GM23338 (cell line): ENCODE results near the gene MAT2B. TPM values are rescaled to one million over a fixed set of nuclear protein-coding genes. Genes with fewer than 3 reads are reported as not detected.
A peak's percentile ranks its signal among the peaks of the same experiment; 100 is the strongest.

Experiments
- ATAC-seq: fragments of 200-7000 bp; cut with Tn5 transposase; 3 replicates; pipeline ENCODE4 v1.9.1; 2020
- DNase-seq: peaks from one replicate; pipeline ENCODE4 v3.0.0-alpha.2; 2015; ENCODE audit warnings: low spot score
- H2AFZ ChIP-seq: fragments of 200-600 bp; sonication (generic); 2 replicates; pipeline ENCODE4 v1.8.0; 2016; ENCODE audit warnings: antibody characterized with exemption, mild to moderate bottlenecking, moderate library complexity
- H3F3A ChIP-seq: fragments of 200-600 bp; sonication (generic); replicated peaks from 2 replicates; pipeline ENCODE4 v1.8.0; 2017; ENCODE audit warnings: antibody characterized with exemption, mixed run types, low read depth
- H3K27ac ChIP-seq: fragments of 200-600 bp; sonication (generic); 2 replicates; pipeline ENCODE4 v1.6.1; 2016; ENCODE audit warnings: low read depth
- H3K27me3 ChIP-seq: fragments of 200-600 bp; sonication (generic); 2 replicates; pipeline ENCODE4 v1.8.0; 2016; ENCODE audit warnings: mild to moderate bottlenecking, mixed run types, moderate library complexity; ENCODE audit not compliant: insufficient read depth
- H3K36me3 ChIP-seq: fragments of 200-600 bp; sonication (generic); 2 replicates; pipeline ENCODE4 v1.8.0; 2016; ENCODE audit warnings: mild to moderate bottlenecking; ENCODE audit not compliant: insufficient read depth
- H3K4me1 ChIP-seq: fragments of 200-600 bp; sonication (generic); 2 replicates; pipeline ENCODE4 v1.8.0; 2016; ENCODE audit warnings: mild to moderate bottlenecking, moderate library complexity; ENCODE audit not compliant: insufficient read depth
- H3K4me2 ChIP-seq: fragments of 200-600 bp; sonication (generic); 2 replicates; pipeline ENCODE4 v1.7.1; 2017; ENCODE audit warnings: mixed run types
- H3K4me3 ChIP-seq: fragments of 200-600 bp; sonication (generic); 2 replicates; pipeline ENCODE4 v1.6.1; 2016; ENCODE audit warnings: mixed run types
- H3K79me2 ChIP-seq: fragments of 200-600 bp; sonication (generic); replicated peaks from 2 replicates; pipeline ENCODE4 v1.8.0; 2017; ENCODE audit warnings: mild to moderate bottlenecking; ENCODE audit not compliant: insufficient read depth
- H3K9me2 ChIP-seq: fragments of 200-600 bp; sonication (generic); 2 replicates; pipeline ENCODE4 v1.8.0; 2017; ENCODE audit not compliant: insufficient read depth
- H4K20me1 ChIP-seq: fragments of 200-600 bp; sonication (generic); replicated peaks from 2 replicates; pipeline ENCODE4 v1.8.0; 2017; ENCODE audit warnings: mild to moderate bottlenecking; ENCODE audit not compliant: insufficient read depth
- H3K27ac Mint-ChIP-seq: 2 replicates; pipeline ENCODE4 v1.8.0; 2020; ENCODE audit warnings: inconsistent platforms, mild to moderate bottlenecking, moderate library complexity, mixed read lengths
- H3K27me3 Mint-ChIP-seq: 3 replicates; pipeline ENCODE4 v1.8.0; 2022; ENCODE audit warnings: low read depth, mild to moderate bottlenecking, moderate library complexity, mixed read lengths, inconsistent platforms; ENCODE audit not compliant: insufficient read depth, poor library complexity
- H3K36me3 Mint-ChIP-seq: 3 replicates; pipeline ENCODE4 v1.8.0; 2021; ENCODE audit warnings: low read depth, mild to moderate bottlenecking, inconsistent platforms, moderate library complexity, mixed read lengths
- H3K4me1 Mint-ChIP-seq: 3 replicates; pipeline ENCODE4 v1.8.0; 2020; ENCODE audit warnings: mild to moderate bottlenecking, inconsistent platforms, mixed read lengths
- H3K4me3 Mint-ChIP-seq: 3 replicates; pipeline ENCODE4 v1.8.0; 2021; ENCODE audit warnings: moderate library complexity, mild to moderate bottlenecking, inconsistent platforms, mixed read lengths
- H3K9me3 Mint-ChIP-seq: 3 replicates; pipeline ENCODE4 v1.8.0; 2020; ENCODE audit warnings: moderate library complexity, mild to moderate bottlenecking, inconsistent platforms, mixed read lengths
- CTCF ChIP-seq, 2 experiments: fragments of 200-600 bp in 1 of 2; sonication (generic) in 1 of 2; conservative IDR thresholded peaks; 2 replicates each; pipeline versions ENCODE4 v1.5.1 to v1.6.1; 2016 to 2017; ENCODE audit warnings: antibody characterized with exemption in 2 of 2, low read depth in 2 of 2, mild to moderate bottlenecking in 2 of 2, moderate library complexity in 1 of 2
- EZH2 ChIP-seq: fragments of 200-600 bp; sonication (generic); IDR thresholded peaks from one replicate; pipeline ENCODE4 v1.8.0; 2017; ENCODE audit warnings: antibody characterized with exemption, mild to moderate bottlenecking, low read depth; ENCODE audit not compliant: unreplicated experiment
- EZH2phosphoT487 ChIP-seq: fragments of 200-600 bp; sonication (generic); IDR thresholded peaks from one replicate; pipeline ENCODE4 v1.8.1; 2018; ENCODE audit warnings: antibody characterized with exemption; ENCODE audit not compliant: unreplicated experiment
- JUNB ChIP-seq: IDR thresholded peaks from one replicate; pipeline ENCODE4 v1.6.1; 2016; ENCODE audit warnings: antibody characterized with exemption; ENCODE audit not compliant: unreplicated experiment
- NANOG ChIP-seq: IDR thresholded peaks from 2 replicates; pipeline ENCODE4 v1.6.1; 2016; ENCODE audit warnings: antibody characterized with exemption, borderline replicate concordance
- POLR2AphosphoS5 ChIP-seq: IDR thresholded peaks from 2 replicates; pipeline ENCODE4 v1.6.1; 2016; ENCODE audit warnings: antibody characterized with exemption, low read depth
- REST ChIP-seq: IDR thresholded peaks from one replicate; pipeline ENCODE4 v1.6.1; 2018; ENCODE audit warnings: antibody characterized with exemption; ENCODE audit not compliant: unreplicated experiment
- ZNF114 ChIP-seq: fragments of 250-450 bp; sonication (Bioruptor Pico); IDR thresholded peaks from 2 replicates; pipeline ENCODE4 v1.5.0; 2020; ENCODE audit warnings: mild to moderate bottlenecking, moderate library complexity
- ZNF331 ChIP-seq: fragments of 250-450 bp; sonication (Bioruptor Pico); IDR thresholded peaks from 2 replicates; pipeline ENCODE4 v1.5.0; 2020; ENCODE audit warnings: low read depth, mild to moderate bottlenecking, moderate library complexity
- polyA plus RNA-seq: library from polyadenylated mRNA; unstranded; fragments of >200 nt; fragmentation: Nextera tagmentation; extraction: Ambion mirVana; gene quantifications from 2 replicates; pipeline ENCODE4 v1.2.1, GENCODE V29; 2016
- total RNA-seq: library from RNA; depleted of rRNA; stranded (reverse); fragments of >200 nt; shearing (Covaris generic); gene quantifications from 2 replicates; pipeline ENCODE4 v1.2.3, GENCODE V29; 2014
- TF ChIP-seq, protein P1 (sequence below): fragments of 250-450 bp; sonication (Bioruptor Pico); IDR thresholded peaks from 2 replicates; pipeline ENCODE4 v1.5.0; 2020; ENCODE audit warnings: mild to moderate bottlenecking, moderate library complexity

Gene MAT2B
- total and polyA plus RNA-seq, 2 experiments from 2014 or later = 81.4 to 120 TPM

DNA sequence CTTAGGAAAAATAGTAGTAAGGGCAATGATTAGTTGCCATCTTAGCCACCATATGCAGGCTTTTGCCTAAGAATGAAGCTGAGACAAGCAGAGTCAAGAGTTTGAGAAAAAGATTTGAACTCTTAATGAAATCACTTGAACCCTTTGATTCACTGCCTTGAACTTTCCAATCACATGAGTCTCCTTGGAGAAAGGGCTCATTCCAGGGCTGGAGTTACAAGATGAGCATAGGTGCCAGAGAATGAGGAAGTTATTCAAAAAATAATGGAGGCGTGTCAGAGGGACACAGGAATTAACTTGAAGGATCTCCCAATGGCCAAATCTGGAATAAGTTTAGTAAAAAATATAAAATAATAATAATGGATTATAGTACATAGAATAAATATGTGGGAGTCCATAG is 35.3 kb downstream of the MAT2B start:
- Histone ChIP-seq H3K4me1 (peaks cover 17% of the 10 kb centered on the region), H3F3A (no peaks in the 10 kb centered on the region), H3K4me3 (no peak overlapping the region), H3K9me2 (no peaks in the 10 kb centered on the region), H4K20me1 (no peaks in the 10 kb centered on the region), H3K36me3 (no peaks in the 10 kb centered on the region), H3K27ac (no peak overlapping the region), H3K27me3 (no peaks in the 10 kb centered on the region), H3K79me2 (no peaks in the 10 kb centered on the region), H2AFZ (no peak overlapping the region), H3K4me2 (no peak overlapping the region)
- Mint-ChIP-seq H3K4me1 (peaks cover 17% of the 10 kb centered on the region), H3K27ac (no peak overlapping the region), H3K36me3 (no peaks in the 10 kb centered on the region), H3K27me3 (peaks cover 5% of the 10 kb centered on the region), H3K4me3 (no peak overlapping the region), H3K9me3 (peaks cover 6% of the 10 kb centered on the region; the same call in 1 of the 3 replicates)
- no peak for TF ChIP-seq EZH2
- no peak for TF ChIP-seq POLR2AphosphoS5
- DNase-seq (no peak), ATAC-seq (no peak)

GRCh38 chr5:163542771-163543170 is 37.4 kb downstream of the MAT2B start:
- Mint-ChIP-seq H3K27ac (no peak overlapping the region), H3K4me1 (peaks cover 16% of the 10 kb centered on the region), H3K4me3 (no peak overlapping the region), H3K9me3 (no peaks in the 10 kb centered on the region), H3K36me3 (no peaks in the 10 kb centered on the region), H3K27me3 (no peaks in the 10 kb centered on the region)
- Histone ChIP-seq H3K79me2 (no peaks in the 10 kb centered on the region), H3K9me2 (no peaks in the 10 kb centered on the region), H3K4me1 (peaks cover 15% of the 10 kb centered on the region), H3K27me3 (no peaks in the 10 kb centered on the region), H3K4me3 (no peak overlapping the region), H3K4me2 (no peak overlapping the region), H2AFZ (peak overlapping the region; percentile 48; the same call in 1 of the 2 replicates), H3K27ac (no peak overlapping the region), H4K20me1 (no peaks in the 10 kb centered on the region), H3K36me3 (no peaks in the 10 kb centered on the region), H3F3A (no peaks in the 10 kb centered on the region)
- ATAC-seq (no peak), DNase-seq (no peak)
- TF ChIP-seq JUNB = no peak
- no peak for TF ChIP-seq EZH2phosphoT487
- no peak for TF ChIP-seq ZNF331
- TF ChIP-seq, protein P1, sequence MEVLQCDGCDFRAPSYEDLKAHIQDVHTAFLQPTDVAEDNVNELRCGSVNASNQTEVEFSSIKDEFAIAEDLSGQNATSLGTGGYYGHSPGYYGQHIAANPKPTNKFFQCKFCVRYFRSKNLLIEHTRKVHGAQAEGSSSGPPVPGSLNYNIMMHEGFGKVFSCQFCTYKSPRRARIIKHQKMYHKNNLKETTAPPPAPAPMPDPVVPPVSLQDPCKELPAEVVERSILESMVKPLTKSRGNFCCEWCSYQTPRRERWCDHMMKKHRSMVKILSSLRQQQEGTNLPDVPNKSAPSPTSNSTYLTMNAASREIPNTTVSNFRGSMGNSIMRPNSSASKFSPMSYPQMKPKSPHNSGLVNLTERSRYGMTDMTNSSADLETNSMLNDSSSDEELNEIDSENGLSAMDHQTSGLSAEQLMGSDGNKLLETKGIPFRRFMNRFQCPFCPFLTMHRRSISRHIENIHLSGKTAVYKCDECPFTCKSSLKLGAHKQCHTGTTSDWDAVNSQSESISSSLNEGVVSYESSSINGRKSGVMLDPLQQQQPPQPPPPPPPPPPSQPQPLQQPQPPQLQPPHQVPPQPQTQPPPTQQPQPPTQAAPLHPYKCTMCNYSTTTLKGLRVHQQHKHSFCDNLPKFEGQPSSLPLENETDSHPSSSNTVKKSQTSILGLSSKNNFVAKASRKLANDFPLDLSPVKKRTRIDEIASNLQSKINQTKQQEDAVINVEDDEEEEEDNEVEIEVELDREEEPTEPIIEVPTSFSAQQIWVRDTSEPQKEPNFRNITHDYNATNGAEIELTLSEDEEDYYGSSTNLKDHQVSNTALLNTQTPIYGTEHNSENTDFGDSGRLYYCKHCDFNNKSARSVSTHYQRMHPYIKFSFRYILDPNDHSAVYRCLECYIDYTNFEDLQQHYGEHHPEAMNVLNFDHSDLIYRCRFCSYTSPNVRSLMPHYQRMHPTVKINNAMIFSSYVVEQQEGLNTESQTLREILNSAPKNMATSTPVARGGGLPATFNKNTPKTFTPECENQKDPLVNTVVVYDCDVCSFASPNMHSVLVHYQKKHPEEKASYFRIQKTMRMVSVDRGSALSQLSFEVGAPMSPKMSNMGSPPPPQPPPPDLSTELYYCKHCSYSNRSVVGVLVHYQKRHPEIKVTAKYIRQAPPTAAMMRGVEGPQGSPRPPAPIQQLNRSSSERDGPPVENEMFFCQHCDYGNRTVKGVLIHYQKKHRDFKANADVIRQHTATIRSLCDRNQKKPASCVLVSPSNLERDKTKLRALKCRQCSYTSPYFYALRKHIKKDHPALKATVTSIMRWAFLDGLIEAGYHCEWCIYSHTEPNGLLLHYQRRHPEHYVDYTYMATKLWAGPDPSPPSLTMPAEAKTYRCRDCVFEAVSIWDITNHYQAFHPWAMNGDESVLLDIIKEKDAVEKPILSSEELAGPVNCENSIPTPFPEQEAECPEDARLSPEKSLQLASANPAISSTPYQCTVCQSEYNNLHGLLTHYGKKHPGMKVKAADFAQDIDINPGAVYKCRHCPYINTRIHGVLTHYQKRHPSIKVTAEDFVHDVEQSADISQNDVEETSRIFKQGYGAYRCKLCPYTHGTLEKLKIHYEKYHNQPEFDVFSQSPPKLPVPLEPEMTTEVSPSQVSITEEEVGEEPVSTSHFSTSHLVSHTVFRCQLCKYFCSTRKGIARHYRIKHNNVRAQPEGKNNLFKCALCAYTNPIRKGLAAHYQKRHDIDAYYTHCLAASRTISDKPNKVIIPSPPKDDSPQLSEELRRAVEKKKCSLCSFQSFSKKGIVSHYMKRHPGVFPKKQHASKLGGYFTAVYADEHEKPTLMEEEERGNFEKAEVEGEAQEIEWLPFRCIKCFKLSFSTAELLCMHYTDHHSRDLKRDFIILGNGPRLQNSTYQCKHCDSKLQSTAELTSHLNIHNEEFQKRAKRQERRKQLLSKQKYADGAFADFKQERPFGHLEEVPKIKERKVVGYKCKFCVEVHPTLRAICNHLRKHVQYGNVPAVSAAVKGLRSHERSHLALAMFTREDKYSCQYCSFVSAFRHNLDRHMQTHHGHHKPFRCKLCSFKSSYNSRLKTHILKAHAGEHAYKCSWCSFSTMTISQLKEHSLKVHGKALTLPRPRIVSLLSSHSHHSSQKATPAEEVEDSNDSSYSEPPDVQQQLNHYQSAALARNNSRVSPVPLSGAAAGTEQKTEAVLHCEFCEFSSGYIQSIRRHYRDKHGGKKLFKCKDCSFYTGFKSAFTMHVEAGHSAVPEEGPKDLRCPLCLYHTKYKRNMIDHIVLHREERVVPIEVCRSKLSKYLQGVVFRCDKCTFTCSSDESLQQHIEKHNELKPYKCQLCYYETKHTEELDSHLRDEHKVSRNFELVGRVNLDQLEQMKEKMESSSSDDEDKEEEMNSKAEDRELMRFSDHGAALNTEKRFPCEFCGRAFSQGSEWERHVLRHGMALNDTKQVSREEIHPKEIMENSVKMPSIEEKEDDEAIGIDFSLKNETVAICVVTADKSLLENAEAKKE (CRISPR knock-in tag) = no peak
- TF ChIP-seq EZH2 = no peak
- no peak for TF ChIP-seq CTCF (conservative IDR thresholded peaks at IDR 0.05; ENCODE audit: low read depth in 2 of 2)
- no peak for TF ChIP-seq NANOG
- no peak for TF ChIP-seq ZNF114 (CRISPR knock-in tag)
- no peak for TF ChIP-seq REST
